A673 (cell line): ENCODE data around the gene NHS. TPM values are rescaled to one million over a fixed set of nuclear protein-coding genes. Genes with fewer than 3 reads are reported as not detected.

Source experiments
- BruUV-seq: library from RNA; stranded (reverse); fragments of 400-500 nt; replicated peaks from 2 replicates; lab custom pipeline; 2021; lab: Mats Ljungman, UMichigan
- CTCF ChIA-PET: fragments of 300-600 bp; sonication (Branson Sonifier 250); formaldehyde crosslinking; loops from one replicate; lab custom pipeline; 2022; ENCODE audit warnings: antibody characterized with exemption; lab: Charles Lee
- POLR2A ChIA-PET: fragments of 300-600 bp; sonication (Branson Sonifier 250); formaldehyde crosslinking; loops from one replicate; lab custom pipeline; 2022; ENCODE audit warnings: antibody characterized with exemption; ENCODE audit not compliant: low non-redundant PET; lab: Charles Lee
- DNase-seq: peaks from one replicate; pipeline ENCODE4 v3.0.0-alpha.2; 2015; ENCODE audit warnings: low spot score
- H3K27ac ChIP-seq: fragments of 200-600 bp; sonication (generic); 2 replicates; pipeline ENCODE4 v1.5.1; 2016; ENCODE audit warnings: mixed run types, low read depth, mild to moderate bottlenecking, mixed read lengths, antibody characterized with exemption, low read length; ENCODE audit not compliant: poor library complexity, severe bottlenecking
- H3K27me3 ChIP-seq: fragments of 200-600 bp; sonication (generic); replicated peaks from 2 replicates; pipeline ENCODE4 v1.6.1; 2017; ENCODE audit warnings: mixed run types, low read depth, mild to moderate bottlenecking, mixed read lengths, antibody characterized with exemption, low read length; ENCODE audit not compliant: insufficient read depth, poor library complexity
- H3K36me3 ChIP-seq: fragments of 200-600 bp; sonication (generic); 2 replicates; pipeline ENCODE4 v1.6.1; 2016; ENCODE audit warnings: mixed run types, mild to moderate bottlenecking, mixed read lengths, antibody characterized with exemption, low read length; ENCODE audit not compliant: insufficient read depth, poor library complexity, severe bottlenecking
- H3K4me1 ChIP-seq: fragments of 200-600 bp; sonication (generic); 2 replicates; pipeline ENCODE4 v1.6.1; 2017; ENCODE audit warnings: mixed run types, mild to moderate bottlenecking, mixed read lengths, antibody characterized with exemption, low read length; ENCODE audit not compliant: insufficient read depth, poor library complexity, severe bottlenecking
- H3K4me3 ChIP-seq: fragments of 200-600 bp; sonication (generic); 2 replicates; pipeline ENCODE4 v1.5.1; 2016; ENCODE audit warnings: low read depth, mixed run types, mild to moderate bottlenecking, mixed read lengths, low read length; ENCODE audit not compliant: poor library complexity, severe bottlenecking
- H3K9me3 ChIP-seq: fragments of 200-600 bp; sonication (generic); 2 replicates; pipeline ENCODE4 v1.6.1; 2016; ENCODE audit warnings: mixed run types, low read depth, mild to moderate bottlenecking, mixed read lengths, antibody characterized with exemption, low read length; ENCODE audit not compliant: poor library complexity, severe bottlenecking
- CTCF ChIP-seq: fragments of 300-800, 200-600 bp; sonication (generic); conservative IDR thresholded peaks from 2 replicates; pipeline ENCODE4 v1.5.1; 2017; ENCODE audit warnings: low read depth, mild to moderate bottlenecking, antibody characterized with exemption, low read length, moderate library complexity, mixed read lengths
- EZH2 ChIP-seq: fragments of 200-600 bp; sonication (generic); IDR thresholded peaks from 2 replicates; pipeline ENCODE4 v1.6.1; 2017; ENCODE audit warnings: borderline replicate concordance, low read depth, mild to moderate bottlenecking, mixed read lengths, antibody characterized with exemption, low read length; ENCODE audit not compliant: poor library complexity, severe bottlenecking
- intact Hi-C: fragments of 100-400 bp; cut with micrococcal nuclease; formaldehyde crosslinking; loops from one replicate; pipeline ENCODE4 v1.10.0; 2022; ENCODE audit not compliant: unreplicated experiment
- total RNA-seq: library from RNA; stranded (reverse); gene quantifications from 2 replicates; pipeline ENCODE4 v1.2.3, GENCODE V29; 2021

The NHS gene
- total RNA-seq, 1 experiment from 2014 or later: 0.37 TPM

DNA sequence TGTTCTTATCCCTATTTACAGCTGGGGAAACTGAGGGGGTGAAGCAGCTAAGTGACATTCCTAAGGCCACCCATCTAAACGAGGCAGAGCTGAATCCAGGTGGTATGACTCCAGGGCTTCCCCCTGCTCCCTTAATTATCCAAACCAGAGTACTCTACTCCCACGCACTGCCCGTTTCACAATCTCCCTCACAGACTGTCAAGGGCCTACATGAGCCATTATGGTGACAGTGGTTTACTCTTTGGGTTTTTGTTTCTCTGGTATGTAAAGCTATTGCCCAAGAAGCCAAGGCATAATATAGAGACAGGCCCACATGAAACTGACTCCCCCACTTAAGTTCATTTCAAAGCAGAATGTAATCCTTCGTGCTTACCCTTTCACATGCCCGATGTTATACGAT is 95.1 kb downstream of the NHS start:
- H3K27ac ChIP-seq: no peak overlapping the region
- CTCF ChIA-PET: no interaction called here
- H3K4me1 ChIP-seq: no peaks in the 10 kb centered on the region
- intact Hi-C loops: no loop called here
- TF ChIP-seq CTCF: no peak
- TF ChIP-seq EZH2: no peak
- H3K9me3 ChIP-seq: no peaks in the 10 kb centered on the region
- POLR2A ChIA-PET: no interaction called here
- H3K27me3 ChIP-seq: peaks cover 8% of the 10 kb centered on the region
- BruUV-seq: no TSS peak
- no peak for DNase-seq
- H3K4me3 ChIP-seq: no peak overlapping the region
- H3K36me3 ChIP-seq: no peaks in the 10 kb centered on the region

- TF ChIP-seq CTCF (no peak), EZH2 (no peak)
Observed at GRCh38 chrX:17471121-17471520, 96.1 kb downstream of the NHS start.

DNA sequence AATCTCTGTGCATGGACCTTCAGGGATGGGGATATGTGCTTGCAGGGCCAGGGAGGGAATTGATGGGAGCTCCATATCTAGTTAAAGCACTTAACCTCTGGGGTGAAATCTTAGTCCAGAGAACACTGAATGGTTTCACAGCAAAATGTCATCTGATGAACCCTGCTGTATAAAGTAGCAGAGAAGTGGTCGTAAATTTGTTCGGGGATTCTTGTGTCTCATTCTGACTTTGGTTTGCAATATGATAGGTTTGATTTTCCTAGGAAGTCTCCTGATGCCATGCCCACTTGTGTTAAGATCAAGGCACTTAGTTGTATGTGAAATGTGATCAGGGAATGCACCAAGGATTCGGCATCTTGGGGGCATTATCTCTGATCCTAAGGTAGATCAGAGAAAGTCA is 96.9 kb downstream of the NHS start:
- ChIA-PET CTCF (interaction anchor here (0.6 kb wide), 1 partner anchor 31 kb away, joined by 3 read pairs; no protein-coding TSS in a partner anchor), POLR2A (no interaction called here)
- no peaks in the 10 kb centered on the region for H3K4me1 ChIP-seq
- H3K27me3 ChIP-seq: peaks cover 8% of the 10 kb centered on the region
- intact Hi-C loops: no loop called here
- H3K36me3 ChIP-seq: no peaks in the 10 kb centered on the region
- TF ChIP-seq CTCF: no peak
- TF ChIP-seq EZH2: no peak
- H3K4me3 ChIP-seq: no peak overlapping the region
- no peak for DNase-seq
- H3K9me3 ChIP-seq: no peaks in the 10 kb centered on the region
- no peak overlapping the region for H3K27ac ChIP-seq
- BruUV-seq: no TSS peak

More at GRCh38 chrX:17471121-17471520, 96.1 kb downstream of the NHS start:
- CTCF ChIA-PET: interaction anchor here (0.6 kb wide), 1 partner anchor 30 kb away, joined by 3 read pairs; no protein-coding TSS in a partner anchor
- no peaks in the 10 kb centered on the region for H3K36me3 ChIP-seq
- intact Hi-C loops: no loop called here
- POLR2A ChIA-PET: no interaction called here
- H3K27me3 ChIP-seq: peaks cover 8% of the 10 kb centered on the region
- H3K9me3 ChIP-seq: no peaks in the 10 kb centered on the region
- H3K27ac ChIP-seq: no peak overlapping the region
- no peaks in the 10 kb centered on the region for H3K4me1 ChIP-seq
- no peak for DNase-seq
- no TSS peak for BruUV-seq
- no peak overlapping the region for H3K4me3 ChIP-seq
